HL-60 (cell line): ENCODE data around the gene IQSEC1.
A peak's percentile ranks its signal among the peaks of the same experiment; 100 is the strongest.

Source experiments
- DNase-seq, 2 experiments: peaks; one replicate each; pipeline ENCODE4 v3.0.0-alpha.2; 2010 to 2020; ENCODE audit warnings: low read depth in 1 of 2, low spot score in 1 of 2
- H3K27ac ChIP-seq: fragments of 250-450 bp; sonication (Bioruptor Pico); replicated peaks from 2 replicates; pipeline ENCODE4 v1.5.1; 2020; ENCODE audit warnings: mild to moderate bottlenecking, moderate library complexity
- H3K27me3 ChIP-seq: fragments of 250-450 bp; sonication (Bioruptor Pico); 2 replicates; pipeline ENCODE4 v1.5.1; 2021; ENCODE audit warnings: mild to moderate bottlenecking, moderate library complexity; ENCODE audit not compliant: insufficient read depth, poor library complexity, severe bottlenecking
- H3K4me3 ChIP-seq: replicated peaks from 2 replicates; pipeline ENCODE4 v1.5.1; 2011; ENCODE audit warnings: mild to moderate bottlenecking, control low read depth, low read length; ENCODE audit not compliant: insufficient read depth
- CTCF ChIP-seq: IDR thresholded peaks from one replicate; pipeline ENCODE4 v1.5.1; 2011; ENCODE audit warnings: low read length, control low read depth, inconsistent platforms; ENCODE audit not compliant: insufficient read depth
- GABPA ChIP-seq: IDR thresholded peaks from 2 replicates; pipeline ENCODE4 v1.6.1; 2012; ENCODE audit warnings: low read depth
- POLR2AphosphoS5 ChIP-seq: IDR thresholded peaks from 2 replicates; pipeline ENCODE4 v1.6.1; 2012; ENCODE audit warnings: low read depth
- REST ChIP-seq: IDR thresholded peaks from 2 replicates; pipeline ENCODE4 v1.6.1; 2012; ENCODE audit warnings: low read depth; ENCODE audit not compliant: insufficient replicate concordance
- SPI1 ChIP-seq: IDR thresholded peaks from 2 replicates; pipeline ENCODE4 v1.6.1; 2012; ENCODE audit warnings: low read depth, mild to moderate bottlenecking, borderline replicate concordance

IQSEC1 gene

GRCh38 chr3:12948371-12948770 is 124.9 kb downstream of the IQSEC1 start:
- H3K27ac ChIP-seq: no peak overlapping the region
- TF ChIP-seq SPI1 (no peak), CTCF (no peak), REST (no peak), GABPA (no peak), POLR2AphosphoS5 (no peak)
- H3K27me3 ChIP-seq: no peaks in the 10 kb centered on the region
- H3K4me3 ChIP-seq: no peak overlapping the region
- no peak for DNase-seq

GRCh38 chr3:12947504-12948369 is 125.5 kb downstream of the IQSEC1 start:
- TF ChIP-seq CTCF (no peak), POLR2AphosphoS5 (0 out of 2 replicates have a peak, but pooled peaks have one; percentile 19)
- H3K27me3 ChIP-seq: no peaks in the 10 kb centered on the region
- peak; percentile 42 to 71 for DNase-seq
- H3K4me3 ChIP-seq: no peak overlapping the region
- no peak overlapping the region for H3K27ac ChIP-seq

- DNase-seq: no peak
- H3K27me3 ChIP-seq: no peaks in the 10 kb centered on the region
- no peak for TF ChIP-seq GABPA
- no peak for TF ChIP-seq POLR2AphosphoS5
- no peak for TF ChIP-seq SPI1
- TF ChIP-seq REST: no peak
- no peak for TF ChIP-seq CTCF
- H3K27ac ChIP-seq: no peak overlapping the region
- no peak overlapping the region for H3K4me3 ChIP-seq
Observed at GRCh38 chr3:12946649-12947316, 126.4 kb downstream of the IQSEC1 start.

GRCh38 chr3:12946251-12946648 is 127.0 kb downstream of the IQSEC1 start:
- TF ChIP-seq GABPA (no peak), REST (no peak)
- H3K27ac ChIP-seq: no peak overlapping the region
- no peak overlapping the region for H3K4me3 ChIP-seq
- no peaks in the 10 kb centered on the region for H3K27me3 ChIP-seq
- DNase-seq: no peak
